ENCODE measurements around the gene TBC1D19. TPM values are rescaled to one million over a fixed set of nuclear protein-coding genes. Genes with fewer than 3 reads are reported as not detected.

Gene TBC1D19
- total RNA-seq, 4 donors from 2014 or later = 19.8 to 23.4 (median 20.7) TPM

GRCh38 chr4:26701095-26701494, 117.2 kb downstream of the TBC1D19 start:
- WGBS, 2 donors = 84 to 94% methylated on average over 2 of the region's 2 CpGs
- H3K36me3 ChIP-seq = no peaks in the 10 kb centered on the region
- H3K4me1 ChIP-seq = no peaks in the 10 kb centered on the region
- H3K4me3 ChIP-seq = no peak overlapping the region
- TF ChIP-seq EP300 (IDR thresholded peaks at IDR 0.05) (no peak), CTCF (IDR thresholded peaks at IDR 0.05) (no peak), POLR2A (IDR thresholded peaks at IDR 0.05) (no peak)
- H3K27ac ChIP-seq = no peak overlapping the region
- H3K9me3 ChIP-seq = peaks cover 0 to 11% (median 0%) of the 10 kb centered on the region in 4 donors
- no peak for DNase-seq (ENCODE audit: low spot score in 2 of 2)
- no peaks in the 10 kb centered on the region for H3K27me3 ChIP-seq

GRCh38 chr4:26701786-26702227, 117.9 kb downstream of the TBC1D19 start:
- Histone ChIP-seq H3K36me3 (no peaks in the 10 kb centered on the region), H3K27me3 (no peaks in the 10 kb centered on the region), H3K27ac (no peak overlapping the region), H3K4me1 (no peaks in the 10 kb centered on the region), H3K4me3 (no peak overlapping the region), H3K9me3 (peaks cover 0 to 11% (median 0%) of the 10 kb centered on the region in 4 donors)
- TF ChIP-seq POLR2A (IDR thresholded peaks at IDR 0.05) (no peak), EP300 (IDR thresholded peaks at IDR 0.05) (no peak), CTCF (IDR thresholded peaks at IDR 0.05) (no peak)
- DNase-seq (ENCODE audit: low spot score in 2 of 2) = no peak

GRCh38 chr4:26707342-26707741, 123.5 kb downstream of the TBC1D19 start:
- Histone ChIP-seq H3K36me3 (peaks cover 0 to 10% (median 0%) of the 10 kb centered on the region in 3 donors), H3K9me3 (peaks cover 0 to 17% (median 6%) of the 10 kb centered on the region in 4 donors), H3K27me3 (no peaks in the 10 kb centered on the region), H3K4me3 (no peak overlapping the region), H3K27ac (no peak overlapping the region), H3K4me1 (no peaks in the 10 kb centered on the region)
- TF ChIP-seq POLR2A (IDR thresholded peaks at IDR 0.05) (no peak), EP300 (IDR thresholded peaks at IDR 0.05) (no peak), CTCF (IDR thresholded peaks at IDR 0.05) (no peak)
- 96 to 100% methylated on average over 1 of the region's 1 CpG for WGBS, 2 donors
- DNase-seq (ENCODE audit: low spot score in 2 of 2) = no peak

GRCh38 chr4:26709246-26709645, 125.4 kb downstream of the TBC1D19 start:
- peaks cover 0 to 17% (median 6%) of the 10 kb centered on the region in 4 donors for H3K9me3 ChIP-seq
- H3K4me3 ChIP-seq = no peak overlapping the region
- no peaks in the 10 kb centered on the region for H3K4me1 ChIP-seq
- no peaks in the 10 kb centered on the region for H3K27me3 ChIP-seq
- WGBS, 2 donors = 67 to 72% methylated on average over 2 of the region's 2 CpGs
- no peak overlapping the region for H3K27ac ChIP-seq
- TF ChIP-seq CTCF (IDR thresholded peaks at IDR 0.05) = no peak
- TF ChIP-seq EP300 (IDR thresholded peaks at IDR 0.05) = no peak
- no peak for TF ChIP-seq POLR2A (IDR thresholded peaks at IDR 0.05)
- no peak for DNase-seq (ENCODE audit: low spot score in 2 of 2)
- H3K36me3 ChIP-seq = peaks cover 0 to 10% (median 0%) of the 10 kb centered on the region in 3 donors

- H3K4me3 ChIP-seq = no peak overlapping the region
- TF ChIP-seq CTCF (IDR thresholded peaks at IDR 0.05) (no peak), EP300 (IDR thresholded peaks at IDR 0.05) (no peak), POLR2A (IDR thresholded peaks at IDR 0.05) (no peak)
- WGBS, 2 donors = 84 to 94% methylated on average over 2 of the region's 2 CpGs
Measured at GRCh38 chr4:26713563-26714151, 129.8 kb downstream of the TBC1D19 start.

More at GRCh38 chr4:26713563-26714151, 129.8 kb downstream of the TBC1D19 start:
- no peak for DNase-seq (ENCODE audit: low spot score in 2 of 2)
- H3K27me3 ChIP-seq = no peaks in the 10 kb centered on the region
- no peaks in the 10 kb centered on the region for H3K4me1 ChIP-seq
- peaks cover 0 to 10% (median 0%) of the 10 kb centered on the region in 3 donors for H3K36me3 ChIP-seq
- H3K27ac ChIP-seq = no peak overlapping the region
- peaks cover 0 to 9% (median 2%) of the 10 kb centered on the region in 4 donors for H3K9me3 ChIP-seq

Measured in tibial nerve (tissue), 4 donors.